Activated CD4-positive, CD25-positive, alpha-beta regulatory T cell (primary cell): ENCODE measurements around the gene SIPA1L2.

Experiments
- DNase-seq, 4 experiments: peaks; one replicate each; lab custom pipeline; 2025; lab: John Stamatoyannopoulos, UW

SIPA1L2 gene

DNA sequence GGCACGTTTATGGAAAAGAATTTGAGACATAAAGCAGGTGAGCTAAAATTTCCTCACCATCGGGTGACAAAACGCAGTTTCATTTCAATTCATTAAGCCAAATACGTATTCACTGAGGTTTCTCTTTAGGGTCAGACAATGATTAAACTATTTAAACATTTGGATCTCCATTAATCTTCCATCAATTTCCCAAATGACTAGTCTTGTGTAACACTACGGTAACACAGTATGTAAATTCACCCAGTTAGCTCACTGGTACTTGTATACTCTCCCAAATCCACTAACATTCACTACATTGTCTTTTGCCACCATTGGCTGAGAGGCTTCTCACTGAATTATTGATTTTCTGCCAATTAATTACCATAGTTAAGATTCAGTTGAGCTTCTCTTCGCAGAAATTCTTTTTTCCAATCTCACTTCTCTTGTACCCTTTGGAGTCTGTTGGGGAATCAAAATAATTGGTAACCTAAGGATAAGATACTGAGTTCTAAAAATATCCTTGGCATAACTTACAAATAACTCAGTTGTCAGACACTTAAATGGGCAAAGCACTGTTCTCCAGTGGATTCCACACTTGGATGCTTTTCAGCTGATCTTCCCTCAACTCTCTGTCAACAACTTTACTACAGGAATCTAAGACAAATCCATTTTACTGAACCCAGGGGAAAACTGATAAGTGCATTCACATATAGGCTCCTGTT is 40.7 kb downstream of the SIPA1L2 start:
- DNase-seq: no peak

DNA sequence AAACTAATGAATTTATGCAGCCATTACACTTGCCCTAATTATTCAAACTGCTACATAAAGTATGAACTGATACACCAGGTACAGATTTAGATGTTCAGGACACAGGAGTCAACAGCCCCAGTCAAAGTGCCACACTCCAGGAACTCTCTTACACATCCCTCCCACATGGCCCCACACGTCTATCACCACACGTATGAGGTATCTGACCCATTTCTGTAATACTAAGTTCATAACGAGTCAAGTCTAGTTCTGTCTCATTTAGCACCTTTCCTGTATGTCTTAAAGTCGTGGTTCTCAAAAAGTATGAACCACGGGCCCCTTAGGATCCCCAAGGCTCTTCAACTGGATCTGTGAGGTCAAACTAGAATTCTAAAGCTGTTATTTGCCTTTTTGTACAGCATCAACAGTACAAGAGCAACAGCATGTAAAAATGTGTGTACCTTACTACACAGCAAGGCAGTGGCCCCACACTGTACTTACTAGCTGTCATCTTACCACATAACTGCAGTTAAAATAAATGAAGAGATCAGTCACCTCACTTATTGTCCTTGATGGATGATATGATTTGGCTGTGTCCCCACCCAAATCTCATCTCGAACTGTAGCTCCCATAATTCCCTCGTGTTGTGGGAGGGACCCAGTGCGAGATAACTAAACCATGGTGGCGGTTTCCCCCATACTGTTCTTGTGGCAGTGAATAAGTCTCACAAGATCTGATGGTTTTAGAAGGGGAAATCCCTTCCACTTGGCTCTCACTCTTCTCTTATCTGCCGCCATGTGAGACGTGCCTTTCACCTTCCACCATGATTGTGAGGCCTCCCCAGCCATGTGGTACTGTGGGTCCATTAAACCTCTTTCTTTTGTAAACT is 42.6 kb downstream of the SIPA1L2 start:
- no peak for DNase-seq

DNA sequence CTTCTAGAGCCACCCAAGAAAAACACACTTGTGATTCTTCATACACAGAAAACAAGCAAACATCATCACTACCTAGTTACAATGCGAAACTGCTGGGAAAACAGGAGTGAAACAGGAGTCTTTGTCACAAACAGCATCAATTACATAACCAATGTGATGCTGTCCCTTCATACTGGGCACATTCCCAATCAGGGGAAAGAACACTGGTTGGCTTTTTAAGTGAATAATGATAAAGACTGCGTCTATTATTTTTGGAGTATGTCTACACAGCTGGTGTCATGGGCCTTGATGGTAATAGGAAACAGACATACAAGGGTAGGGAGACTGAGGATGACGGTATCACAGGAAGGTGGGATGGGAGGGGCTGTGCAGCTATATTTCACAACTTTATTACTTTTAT is 43.3 kb downstream of the SIPA1L2 start:
- DNase-seq: no peak

DNA sequence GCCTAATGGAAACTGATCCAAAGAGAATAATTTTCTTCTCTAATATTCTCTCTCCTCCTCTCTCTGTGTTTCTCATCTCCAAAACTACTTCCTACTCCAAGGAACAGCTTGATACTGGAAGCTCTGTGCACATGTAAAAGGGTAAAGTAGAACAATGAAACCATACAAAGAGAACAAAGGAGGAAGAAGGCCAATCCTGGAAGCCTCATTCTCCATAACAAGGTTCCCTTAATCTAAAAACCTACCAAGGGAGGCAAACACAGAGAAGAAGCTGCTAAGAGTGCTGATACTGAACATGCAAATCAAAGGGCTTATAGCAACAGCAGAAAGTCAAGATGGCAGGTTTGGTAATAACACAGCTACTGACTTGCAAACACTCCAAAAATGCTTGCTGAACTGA is 44.4 kb downstream of the SIPA1L2 start:
- DNase-seq: no peak

DNA sequence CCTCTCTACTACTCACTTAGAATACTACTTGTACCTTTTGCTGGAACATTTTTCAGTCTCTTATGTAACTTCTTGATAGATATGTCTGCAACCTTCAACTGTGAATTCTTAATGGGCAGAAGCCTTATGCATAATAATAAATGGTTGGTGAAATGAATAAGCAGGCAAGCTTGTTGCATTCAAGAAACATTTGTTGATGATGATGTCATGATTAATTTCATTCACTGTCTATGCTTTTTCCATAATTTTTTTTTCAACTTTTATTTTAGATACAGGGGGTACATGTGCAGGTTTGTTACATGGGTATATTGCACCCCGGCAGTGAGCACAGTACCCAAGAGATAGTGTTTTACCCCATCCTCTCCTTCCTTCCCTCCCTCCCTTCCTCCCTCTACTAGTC is 48.0 kb downstream of the SIPA1L2 start:
- DNase-seq: no peak
